ENCODE data around the gene PFN3. TPM values are rescaled to one million over a fixed set of nuclear protein-coding genes. Genes with fewer than 3 reads are reported as not detected.

Gene PFN3
- total and polyA plus RNA-seq, 4 donors = not detected

DNA sequence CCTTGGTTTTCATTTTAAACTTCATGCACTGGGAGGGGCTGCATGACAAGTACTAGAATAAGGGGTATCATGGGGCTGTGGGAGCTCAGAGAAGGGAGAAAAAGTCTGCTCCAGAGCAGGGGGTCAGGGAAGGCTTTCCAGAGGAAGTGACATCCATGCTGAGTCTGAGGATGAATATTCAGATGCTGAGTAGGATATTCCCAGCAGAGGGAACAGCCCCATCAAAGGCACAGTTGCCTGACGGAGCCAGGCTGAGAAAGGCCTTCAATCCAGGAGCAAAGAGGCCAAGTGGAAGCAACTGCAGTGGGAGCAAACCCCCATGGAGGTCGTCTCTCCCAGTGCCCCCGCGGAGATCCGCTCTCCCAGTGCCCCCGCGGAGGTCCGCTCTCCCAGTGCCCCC lies 4.4 kb downstream of the PFN3 start:
- no peak for ATAC-seq (ENCODE audit: insufficient read depth, low FRiP score)
- no peak for DNase-seq
- no peak overlapping the region for H3K27ac ChIP-seq (ENCODE audit: low read depth in 1 of 2, low read length in 1 of 2)
- no peaks in the 10 kb centered on the region for H3K36me3 ChIP-seq (ENCODE audit: control insufficient read depth in 4 of 4, insufficient read depth in 4 of 4, low read length in 4 of 4)
- 54 to 64% methylated on average over 8 of the region's 8 CpGs for WGBS, 2 donors
- H3K4me3 ChIP-seq = no peak overlapping the region
- TF ChIP-seq, protein P1, sequence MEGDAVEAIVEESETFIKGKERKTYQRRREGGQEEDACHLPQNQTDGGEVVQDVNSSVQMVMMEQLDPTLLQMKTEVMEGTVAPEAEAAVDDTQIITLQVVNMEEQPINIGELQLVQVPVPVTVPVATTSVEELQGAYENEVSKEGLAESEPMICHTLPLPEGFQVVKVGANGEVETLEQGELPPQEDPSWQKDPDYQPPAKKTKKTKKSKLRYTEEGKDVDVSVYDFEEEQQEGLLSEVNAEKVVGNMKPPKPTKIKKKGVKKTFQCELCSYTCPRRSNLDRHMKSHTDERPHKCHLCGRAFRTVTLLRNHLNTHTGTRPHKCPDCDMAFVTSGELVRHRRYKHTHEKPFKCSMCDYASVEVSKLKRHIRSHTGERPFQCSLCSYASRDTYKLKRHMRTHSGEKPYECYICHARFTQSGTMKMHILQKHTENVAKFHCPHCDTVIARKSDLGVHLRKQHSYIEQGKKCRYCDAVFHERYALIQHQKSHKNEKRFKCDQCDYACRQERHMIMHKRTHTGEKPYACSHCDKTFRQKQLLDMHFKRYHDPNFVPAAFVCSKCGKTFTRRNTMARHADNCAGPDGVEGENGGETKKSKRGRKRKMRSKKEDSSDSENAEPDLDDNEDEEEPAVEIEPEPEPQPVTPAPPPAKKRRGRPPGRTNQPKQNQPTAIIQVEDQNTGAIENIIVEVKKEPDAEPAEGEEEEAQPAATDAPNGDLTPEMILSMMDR (IDR thresholded peaks at IDR 0.05; ENCODE audit: control extremely low read depth, extremely low read depth) = no peak
- peaks cover 3 to 38% (median 26%) of the 10 kb centered on the region in 3 donors for H3K27me3 ChIP-seq (ENCODE audit: control insufficient read depth in 3 of 3, insufficient read depth in 3 of 3, low read length in 2 of 3)
- peaks cover 0 to 2% (median 0%) of the 10 kb centered on the region in 4 donors for H3K9me3 ChIP-seq (ENCODE audit: control insufficient read depth in 4 of 4, insufficient read depth in 3 of 4, low read length in 3 of 4)
- H3K4me1 ChIP-seq (ENCODE audit: control insufficient read depth in 5 of 5, insufficient read depth in 5 of 5, low read length in 5 of 5) = peaks cover 0 to 9% (median 6%) of the 10 kb centered on the region in 5 donors
- H3K9ac ChIP-seq (ENCODE audit: insufficient read depth in 1 of 2, low read length in 2 of 2) = no peak overlapping the region

DNA sequence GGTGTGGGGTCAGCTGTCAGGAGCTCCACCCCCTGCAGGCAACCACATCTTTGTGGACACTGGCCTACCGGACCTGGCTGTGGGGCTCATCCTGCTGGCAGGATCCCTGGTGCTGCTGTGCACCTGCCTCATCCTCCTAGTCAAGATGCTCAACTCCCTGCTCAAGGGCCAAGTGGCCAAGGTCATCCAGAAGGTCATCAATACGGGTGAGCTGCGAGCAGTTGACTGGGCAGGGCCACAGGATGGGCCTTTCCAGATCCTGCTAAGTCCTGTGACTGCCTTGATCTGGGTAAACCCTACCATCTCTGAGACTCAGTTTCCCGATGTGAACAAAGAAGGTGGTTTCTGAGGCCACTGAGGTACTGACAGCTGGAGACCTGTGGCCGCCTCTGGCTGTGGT lies 6.5 kb downstream of the PFN3 start:
- H3K36me3 ChIP-seq (ENCODE audit: control insufficient read depth in 4 of 4, insufficient read depth in 4 of 4, low read length in 4 of 4) = no peaks in the 10 kb centered on the region
- H3K9ac ChIP-seq (ENCODE audit: insufficient read depth in 1 of 2, low read length in 2 of 2) = no peak overlapping the region
- WGBS, 2 donors = 85 to 87% methylated on average over 5 of the region's 5 CpGs
- no peaks in the 10 kb centered on the region for H3K9me3 ChIP-seq (ENCODE audit: control insufficient read depth in 4 of 4, insufficient read depth in 3 of 4, low read length in 3 of 4)
- H3K27me3 ChIP-seq (ENCODE audit: control insufficient read depth in 3 of 3, insufficient read depth in 3 of 3, low read length in 2 of 3) = peaks cover 3 to 19% (median 10%) of the 10 kb centered on the region in 3 donors
- H3K4me3 ChIP-seq = no peak overlapping the region
- DNase-seq (no peak), ATAC-seq (ENCODE audit: insufficient read depth, low FRiP score) (no peak)
- H3K4me1 ChIP-seq (ENCODE audit: control insufficient read depth in 5 of 5, insufficient read depth in 5 of 5, low read length in 5 of 5) = peaks cover 0 to 6% (median 0%) of the 10 kb centered on the region in 5 donors
- TF ChIP-seq, protein P1 (IDR thresholded peaks at IDR 0.05; ENCODE audit: control extremely low read depth, extremely low read depth) = no peak
- no peak overlapping the region for H3K27ac ChIP-seq (ENCODE audit: low read depth in 1 of 2, low read length in 1 of 2)

DNA sequence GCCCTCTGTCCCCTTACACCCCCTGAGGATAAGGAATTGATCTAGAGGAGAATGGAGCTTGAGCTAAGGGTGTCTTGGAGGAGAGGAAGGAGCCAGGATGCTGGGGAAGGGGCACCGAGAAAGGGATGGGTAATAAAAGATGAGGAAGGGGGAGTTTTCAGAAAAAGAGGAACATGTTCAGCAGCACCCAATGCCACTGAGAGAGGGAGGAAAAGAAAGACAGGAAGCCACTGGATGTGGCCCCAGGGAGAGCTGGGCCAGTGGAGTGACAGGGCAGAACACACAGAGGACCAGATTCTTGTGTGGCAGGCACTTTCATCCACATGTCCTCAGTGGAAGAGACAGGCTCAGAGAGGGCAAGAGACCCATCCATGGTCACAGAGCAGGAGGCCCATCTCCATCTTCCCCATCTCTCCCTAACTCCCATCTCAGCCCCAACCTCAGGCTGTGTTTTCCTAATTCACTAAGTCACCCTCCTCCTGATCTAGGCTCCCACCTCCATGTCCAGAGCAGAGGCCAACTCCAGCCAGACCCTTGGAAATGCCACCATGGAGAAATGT lies 7.2 kb downstream of the PFN3 start:
- Histone ChIP-seq H3K27ac (ENCODE audit: low read depth in 1 of 2, low read length in 1 of 2) (no peak overlapping the region), H3K4me3 (no peak overlapping the region), H3K36me3 (ENCODE audit: control insufficient read depth in 4 of 4, insufficient read depth in 4 of 4, low read length in 4 of 4) (no peaks in the 10 kb centered on the region), H3K9me3 (ENCODE audit: control insufficient read depth in 4 of 4, insufficient read depth in 3 of 4, low read length in 3 of 4) (no peaks in the 10 kb centered on the region), H3K27me3 (ENCODE audit: control insufficient read depth in 3 of 3, insufficient read depth in 3 of 3, low read length in 2 of 3) (peaks cover 3 to 12% (median 10%) of the 10 kb centered on the region in 3 donors), H3K9ac (ENCODE audit: insufficient read depth in 1 of 2, low read length in 2 of 2) (no peak overlapping the region), H3K4me1 (ENCODE audit: control insufficient read depth in 5 of 5, insufficient read depth in 5 of 5, low read length in 5 of 5) (peaks cover 0 to 6% (median 0%) of the 10 kb centered on the region in 5 donors)
- TF ChIP-seq, protein P1 (IDR thresholded peaks at IDR 0.05; ENCODE audit: control extremely low read depth, extremely low read depth) = no peak
- DNase-seq (no peak), ATAC-seq (ENCODE audit: insufficient read depth, low FRiP score) (no peak)
- 42 to 79% methylated on average over 1 of the region's 1 CpG for WGBS, 2 donors

DNA sequence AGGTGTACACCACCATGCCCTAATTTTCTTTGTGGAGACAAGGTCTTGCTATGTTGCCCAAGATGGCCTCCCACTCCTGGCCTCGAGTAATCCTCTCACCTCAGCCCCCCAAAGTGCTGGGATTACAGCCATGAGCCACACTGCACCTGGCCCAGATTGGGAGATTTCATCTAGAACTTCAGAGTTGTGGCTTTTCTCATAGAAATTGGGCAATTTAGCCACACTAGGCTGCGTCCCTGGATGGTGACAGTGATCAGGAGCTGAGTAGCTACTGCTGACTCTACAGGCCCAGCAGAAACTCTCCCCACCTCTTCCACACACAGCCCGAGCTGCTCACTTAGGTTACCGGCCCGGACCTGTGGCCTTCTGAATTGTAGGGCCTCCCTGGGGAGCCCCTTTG lies 7.7 kb downstream of the PFN3 start:
- TF ChIP-seq, protein P1 (IDR thresholded peaks at IDR 0.05; ENCODE audit: control extremely low read depth, extremely low read depth) = no peak

More for the DNA sequence above, 7.7 kb downstream of the PFN3 start:
- peaks cover 0 to 6% (median 0%) of the 10 kb centered on the region in 5 donors for H3K4me1 ChIP-seq (ENCODE audit: control insufficient read depth in 5 of 5, insufficient read depth in 5 of 5, low read length in 5 of 5)
- no peak overlapping the region for H3K4me3 ChIP-seq
- no peak overlapping the region for H3K27ac ChIP-seq (ENCODE audit: low read depth in 1 of 2, low read length in 1 of 2)
- H3K27me3 ChIP-seq (ENCODE audit: control insufficient read depth in 3 of 3, insufficient read depth in 3 of 3, low read length in 2 of 3) = peaks cover 3 to 10% (median 10%) of the 10 kb centered on the region in 3 donors
- ATAC-seq (ENCODE audit: insufficient read depth, low FRiP score) (no peak), DNase-seq (no peak)
- 36 to 64% methylated on average over 5 of the region's 5 CpGs for WGBS, 2 donors
- no peaks in the 10 kb centered on the region for H3K9me3 ChIP-seq (ENCODE audit: control insufficient read depth in 4 of 4, insufficient read depth in 3 of 4, low read length in 3 of 4)
- no peak overlapping the region for H3K9ac ChIP-seq (ENCODE audit: insufficient read depth in 1 of 2, low read length in 2 of 2)
- H3K36me3 ChIP-seq (ENCODE audit: control insufficient read depth in 4 of 4, insufficient read depth in 4 of 4, low read length in 4 of 4) = no peaks in the 10 kb centered on the region

Measured in lung (tissue), 12 donors.